ENCODE data around the gene MAGI2. TPM values are rescaled to one million over a fixed set of nuclear protein-coding genes. Genes with fewer than 3 reads are reported as not detected.

Gene MAGI2
- total RNA-seq, 1 experiment from 2014 or later: 0.34 TPM

DNA sequence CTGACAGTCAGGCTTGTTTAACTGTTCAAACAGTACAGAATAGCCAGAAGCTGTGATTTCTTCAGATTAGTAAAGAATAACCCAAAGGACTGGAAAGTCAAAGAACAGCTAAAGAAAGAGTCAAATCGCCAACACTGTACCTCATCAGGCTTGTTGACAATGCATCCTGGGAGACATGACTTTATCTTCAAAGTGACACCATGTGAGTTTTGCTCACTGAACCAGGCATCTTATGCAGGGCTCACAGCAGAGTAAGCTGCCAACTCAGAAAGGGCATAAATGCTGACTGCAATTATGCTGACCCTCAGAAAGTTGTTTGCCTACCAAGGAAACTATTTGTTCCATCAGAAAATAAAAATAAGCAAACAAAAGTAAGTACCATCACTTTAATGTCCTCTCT, 96.4 kb downstream of the MAGI2 start:
- CTCF ChIA-PET: no interaction called here

GRCh38 chr7:79353720-79354468, 99.6 kb downstream of the MAGI2 start:
- ChIA-PET CTCF (no interaction called here), POLR2A (ENCODE audit: low non-redundant PET) (no interaction called here)
- BruUV-seq (replicated peaks): no TSS peak
- H3K36me3 ChIP-seq (ENCODE audit: insufficient read depth, low read length, poor library complexity, severe bottlenecking): no peaks in the 10 kb centered on the region
- H3K27me3 ChIP-seq (replicated peaks; ENCODE audit: insufficient read depth, low read depth, low read length, poor library complexity): peaks cover 71% of the 10 kb centered on the region
- no peaks in the 10 kb centered on the region for H3K4me1 ChIP-seq (ENCODE audit: insufficient read depth, low read length, poor library complexity, severe bottlenecking)
- TF ChIP-seq EZH2 (IDR thresholded peaks at IDR 0.05; ENCODE audit: borderline replicate concordance, low read depth, low read length, poor library complexity, severe bottlenecking): no peak
- TF ChIP-seq, protein P1, sequence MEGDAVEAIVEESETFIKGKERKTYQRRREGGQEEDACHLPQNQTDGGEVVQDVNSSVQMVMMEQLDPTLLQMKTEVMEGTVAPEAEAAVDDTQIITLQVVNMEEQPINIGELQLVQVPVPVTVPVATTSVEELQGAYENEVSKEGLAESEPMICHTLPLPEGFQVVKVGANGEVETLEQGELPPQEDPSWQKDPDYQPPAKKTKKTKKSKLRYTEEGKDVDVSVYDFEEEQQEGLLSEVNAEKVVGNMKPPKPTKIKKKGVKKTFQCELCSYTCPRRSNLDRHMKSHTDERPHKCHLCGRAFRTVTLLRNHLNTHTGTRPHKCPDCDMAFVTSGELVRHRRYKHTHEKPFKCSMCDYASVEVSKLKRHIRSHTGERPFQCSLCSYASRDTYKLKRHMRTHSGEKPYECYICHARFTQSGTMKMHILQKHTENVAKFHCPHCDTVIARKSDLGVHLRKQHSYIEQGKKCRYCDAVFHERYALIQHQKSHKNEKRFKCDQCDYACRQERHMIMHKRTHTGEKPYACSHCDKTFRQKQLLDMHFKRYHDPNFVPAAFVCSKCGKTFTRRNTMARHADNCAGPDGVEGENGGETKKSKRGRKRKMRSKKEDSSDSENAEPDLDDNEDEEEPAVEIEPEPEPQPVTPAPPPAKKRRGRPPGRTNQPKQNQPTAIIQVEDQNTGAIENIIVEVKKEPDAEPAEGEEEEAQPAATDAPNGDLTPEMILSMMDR (conservative IDR thresholded peaks at IDR 0.05; ENCODE audit: low read depth, low read length): no peak
- no peak overlapping the region for H3K27ac ChIP-seq (ENCODE audit: low read depth, low read length, poor library complexity, severe bottlenecking)
- intact Hi-C loops (cut with micrococcal nuclease; ENCODE audit: unreplicated experiment): no loop called here
- no peak overlapping the region for H3K4me3 ChIP-seq (ENCODE audit: low read depth, low read length, poor library complexity, severe bottlenecking)
- no peak for DNase-seq (ENCODE audit: low spot score)
- H3K9me3 ChIP-seq (ENCODE audit: low read depth, low read length, poor library complexity, severe bottlenecking): no peaks in the 10 kb centered on the region

More for the DNA sequence above, 96.4 kb downstream of the MAGI2 start:
- H3K27me3 ChIP-seq (replicated peaks; ENCODE audit: insufficient read depth, low read depth, low read length, poor library complexity): peaks cover 64% of the 10 kb centered on the region
- TF ChIP-seq, protein P1 (conservative IDR thresholded peaks at IDR 0.05; ENCODE audit: low read depth, low read length): no peak
- TF ChIP-seq EZH2 (IDR thresholded peaks at IDR 0.05; ENCODE audit: borderline replicate concordance, low read depth, low read length, poor library complexity, severe bottlenecking): no peak
- H3K27ac ChIP-seq (ENCODE audit: low read depth, low read length, poor library complexity, severe bottlenecking): no peak overlapping the region
- no peak overlapping the region for H3K4me3 ChIP-seq (ENCODE audit: low read depth, low read length, poor library complexity, severe bottlenecking)
- no peaks in the 10 kb centered on the region for H3K4me1 ChIP-seq (ENCODE audit: insufficient read depth, low read length, poor library complexity, severe bottlenecking)
- intact Hi-C loops (cut with micrococcal nuclease; ENCODE audit: unreplicated experiment): no loop called here
- H3K9me3 ChIP-seq (ENCODE audit: low read depth, low read length, poor library complexity, severe bottlenecking): no peaks in the 10 kb centered on the region
- no TSS peak for BruUV-seq (replicated peaks)
- no peak for DNase-seq (ENCODE audit: low spot score)
- H3K36me3 ChIP-seq (ENCODE audit: insufficient read depth, low read length, poor library complexity, severe bottlenecking): no peaks in the 10 kb centered on the region
- POLR2A ChIA-PET (ENCODE audit: low non-redundant PET): no interaction called here

DNA sequence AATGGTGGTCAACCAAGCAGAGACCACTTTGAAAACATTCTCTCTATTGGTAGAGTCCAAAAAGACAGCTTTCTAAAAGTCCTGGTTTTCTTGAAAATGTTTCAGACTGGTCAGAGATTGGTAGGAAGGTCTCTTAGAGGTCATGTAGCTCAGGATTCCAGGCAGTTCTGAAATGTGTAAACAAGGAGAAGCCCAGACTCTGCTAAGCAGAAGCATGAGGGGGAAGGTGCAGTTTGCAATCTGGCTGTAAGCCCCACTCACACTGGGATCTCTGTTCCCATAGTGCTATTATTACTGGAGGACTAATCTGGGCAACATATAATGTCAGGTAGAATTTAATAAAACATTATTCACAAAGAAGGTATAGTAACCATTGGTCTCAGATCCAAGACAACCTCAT, 101.1 kb downstream of the MAGI2 start:
- H3K4me3 ChIP-seq (ENCODE audit: low read depth, low read length, poor library complexity, severe bottlenecking): no peak overlapping the region
- no peak overlapping the region for H3K27ac ChIP-seq (ENCODE audit: low read depth, low read length, poor library complexity, severe bottlenecking)
- TF ChIP-seq, protein P1 (conservative IDR thresholded peaks at IDR 0.05; ENCODE audit: low read depth, low read length): no peak
- TF ChIP-seq EZH2 (IDR thresholded peaks at IDR 0.05; ENCODE audit: borderline replicate concordance, low read depth, low read length, poor library complexity, severe bottlenecking): no peak
- CTCF ChIA-PET: no interaction called here
- peaks cover 72% of the 10 kb centered on the region for H3K27me3 ChIP-seq (replicated peaks; ENCODE audit: insufficient read depth, low read depth, low read length, poor library complexity)
- no peaks in the 10 kb centered on the region for H3K9me3 ChIP-seq (ENCODE audit: low read depth, low read length, poor library complexity, severe bottlenecking)
- POLR2A ChIA-PET (ENCODE audit: low non-redundant PET): no interaction called here
- no peaks in the 10 kb centered on the region for H3K4me1 ChIP-seq (ENCODE audit: insufficient read depth, low read length, poor library complexity, severe bottlenecking)
- DNase-seq (ENCODE audit: low spot score): no peak
- H3K36me3 ChIP-seq (ENCODE audit: insufficient read depth, low read length, poor library complexity, severe bottlenecking): no peaks in the 10 kb centered on the region
- intact Hi-C loops (cut with micrococcal nuclease; ENCODE audit: unreplicated experiment): no loop called here
- no TSS peak for BruUV-seq (replicated peaks)

All from A673 (cell line).